BLaER1 treated with 17β-estradiol and CSF1 and Interleukin-3, amounts not matched to agents 10 nM and 100 nM (cell line): ENCODE measurements around the gene BBC3.

ENCODE experiments used
- H3K27ac ChIP-seq, 11 experiments: shearing (Covaris generic); formaldehyde crosslinking; 2 replicates each; pipeline ENCODE4 v1.8.1; 2022
- H3K27me3 ChIP-seq, 11 experiments: shearing (Covaris generic); formaldehyde crosslinking; 2 replicates each; pipeline ENCODE4 v1.8.1; 2022
- H3K36me3 ChIP-seq, 11 experiments: shearing (Covaris generic); formaldehyde crosslinking; 2 replicates each; pipeline ENCODE4 v1.8.1; 2022
- H3K4me1 ChIP-seq, 10 experiments: shearing (Covaris generic); formaldehyde crosslinking; 2 replicates each; pipeline ENCODE4 v1.8.1; 2022
- H3K4me2 ChIP-seq, 11 experiments: shearing (Covaris generic); formaldehyde crosslinking; 2 replicates each; pipeline ENCODE4 v1.8.1; 2022
- H3K4me3 ChIP-seq, 10 experiments: shearing (Covaris generic); formaldehyde crosslinking; 2 replicates each; pipeline ENCODE4 v1.8.1; 2022
- H3K9ac ChIP-seq, 11 experiments: shearing (Covaris generic); formaldehyde crosslinking; 2 replicates each; pipeline ENCODE4 v1.8.1; 2022
- H3K9me3 ChIP-seq, 11 experiments: shearing (Covaris generic); formaldehyde crosslinking; replicated peaks in 1 of 11; 2 replicates each; pipeline ENCODE4 v1.8.1; 2022
- H4K20me1 ChIP-seq, 11 experiments: shearing (Covaris generic); formaldehyde crosslinking; 2 replicates each; pipeline ENCODE4 v1.8.1; 2022
- Cebpa-rat ChIP-seq, 11 experiments: shearing (Covaris generic); IDR thresholded peaks; 2 replicates each; pipeline ENCODE4 v1.8.1; 2022

The BBC3 gene

GRCh38 chr19:47203254-47203653, 27.7 kb downstream of the BBC3 start:
- Histone ChIP-seq H3K27me3 (no peaks in the 10 kb centered on the region), H3K9me3 (no peaks in the 10 kb centered on the region), H3K4me1 (peaks cover 0 to 15% (median 7%) of the 10 kb centered on the region in 10 experiments; a peak in 11 of 20 replicates), H3K4me2 (no peak overlapping the region), H3K4me3 (no peak overlapping the region), H3K27ac (peak overlapping the region in 1 of 11 experiments; percentile 22; a peak in 1 of 22 replicates), H3K36me3 (peaks cover 81 to 100% (median 99%) of the 10 kb centered on the region in 11 experiments), H3K9ac (no peak overlapping the region; a peak in 1 of 22 replicates), H4K20me1 (peaks cover 0 to 28% (median 5%) of the 10 kb centered on the region in 11 experiments; a peak in 10 of 22 replicates)
- TF ChIP-seq Cebpa-rat (IDR thresholded peaks at IDR 0.05), result no peak

DNA sequence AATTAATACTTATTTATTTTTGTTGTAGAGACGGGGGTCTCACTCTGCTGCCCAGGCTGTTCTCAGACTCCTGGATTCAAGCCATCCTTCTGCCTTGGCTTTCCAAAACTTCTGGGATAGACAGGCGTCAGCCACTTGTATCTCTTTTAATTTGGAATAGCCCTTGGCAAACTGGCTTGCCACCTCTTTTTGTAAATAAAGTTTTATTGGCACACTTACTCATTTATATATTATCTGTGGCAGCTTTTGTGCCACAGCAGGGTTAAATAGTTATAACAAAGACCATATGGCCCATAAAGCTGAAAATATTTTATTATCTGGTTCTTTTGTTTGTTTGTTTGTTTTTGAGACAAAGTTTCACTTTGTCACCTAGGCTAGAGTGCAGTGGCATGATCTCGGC, 30.5 kb downstream of the BBC3 start:
- Histone ChIP-seq H3K27me3 (no peaks in the 10 kb centered on the region), H3K36me3 (peaks cover 69 to 95% (median 93%) of the 10 kb centered on the region in 11 experiments), H3K4me1 (peaks cover 0 to 3% (median 0%) of the 10 kb centered on the region in 10 experiments; a peak in 3 of 20 replicates), H3K4me2 (no peak overlapping the region), H3K9me3 (no peaks in the 10 kb centered on the region), H3K27ac (peak overlapping the region in 2 of 11 experiments; percentile 28 to 31; a peak in 2 of 22 replicates), H3K9ac (0 out of 22 replicates have a peak overlapping the region, but pooled peaks of 1 of the 11 experiments have one; percentile 2), H4K20me1 (peaks cover 0 to 18% (median under 1%) of the 10 kb centered on the region in 11 experiments; a peak in 7 of 22 replicates), H3K4me3 (no peak overlapping the region)
- TF ChIP-seq Cebpa-rat (IDR thresholded peaks at IDR 0.05), result no peak

- Histone ChIP-seq H3K4me2 (no peak overlapping the region), H3K4me1 (peaks cover 0 to 8% (median 2%) of the 10 kb centered on the region in 10 experiments; a peak in 5 of 20 replicates), H4K20me1 (peaks cover 0 to 44% (median 20%) of the 10 kb centered on the region in 11 experiments; a peak in 9 of 22 replicates), H3K9me3 (no peaks in the 10 kb centered on the region), H3K4me3 (no peak overlapping the region), H3K27ac (no peak overlapping the region), H3K27me3 (no peaks in the 10 kb centered on the region), H3K9ac (no peak overlapping the region), H3K36me3 (peaks cover 38 to 91% (median 82%) of the 10 kb centered on the region in 11 experiments)
- no peak for TF ChIP-seq Cebpa-rat (IDR thresholded peaks at IDR 0.05)
Measured at GRCh38 chr19:47197141-47197540, 33.9 kb downstream of the BBC3 start.

- no peak overlapping the region for H3K4me3 ChIP-seq
- peak overlapping the region in 1 of 11 experiments; percentile 2; a peak in 1 of 22 replicates for H3K4me2 ChIP-seq
- H3K36me3 ChIP-seq, result peaks cover 46 to 91% (median 82%) of the 10 kb centered on the region in 11 experiments
- H3K9ac ChIP-seq, result no peak overlapping the region
- no peak overlapping the region for H3K27ac ChIP-seq
- peaks cover 0 to 8% (median 3%) of the 10 kb centered on the region in 10 experiments; a peak in 8 of 20 replicates for H3K4me1 ChIP-seq
- H3K9me3 ChIP-seq, result no peaks in the 10 kb centered on the region
- H3K27me3 ChIP-seq, result no peaks in the 10 kb centered on the region
- peaks cover 0 to 58% (median 26%) of the 10 kb centered on the region in 11 experiments; a peak in 14 of 22 replicates for H4K20me1 ChIP-seq
- no peak for TF ChIP-seq Cebpa-rat (IDR thresholded peaks at IDR 0.05)
Measured at GRCh38 chr19:47195434-47195833, 35.6 kb downstream of the BBC3 start.

DNA sequence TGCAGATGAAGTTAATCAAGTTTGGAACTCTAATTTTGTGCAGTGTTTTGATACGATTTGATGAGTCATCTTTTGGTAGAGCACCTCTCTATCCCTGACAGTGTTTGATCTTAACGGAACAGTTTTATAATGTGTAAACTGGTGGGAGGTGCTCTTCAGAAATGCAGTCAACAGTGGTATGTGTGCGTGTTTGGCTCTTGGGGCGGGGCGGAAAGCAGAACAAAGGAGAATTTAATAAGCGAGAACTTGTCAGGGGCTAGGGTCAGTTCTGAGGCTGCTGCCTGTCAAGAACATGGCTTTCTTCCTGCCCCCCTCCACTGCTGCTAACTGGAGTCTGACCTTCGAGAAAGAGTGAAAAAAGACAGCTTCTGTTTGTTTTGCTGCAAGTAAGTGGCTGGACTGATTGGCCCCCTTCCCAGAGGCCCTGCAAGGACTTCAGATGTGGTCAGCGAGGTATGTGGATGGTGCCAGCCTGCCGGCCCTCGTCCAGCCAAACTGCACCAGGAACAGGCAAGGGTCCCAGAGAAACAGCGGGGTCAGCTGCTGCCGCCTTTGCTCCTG, 40.8 kb downstream of the BBC3 start:
- no peak overlapping the region for H3K4me2 ChIP-seq
- TF ChIP-seq Cebpa-rat (IDR thresholded peaks at IDR 0.05), result no peak
- no peak overlapping the region for H3K4me3 ChIP-seq
- peak overlapping the region in 1 of 11 experiments; percentile 33; a peak in 1 of 22 replicates for H3K9ac ChIP-seq
- peaks cover 4 to 24% (median 16%) of the 10 kb centered on the region in 10 experiments; a peak in 18 of 20 replicates for H3K4me1 ChIP-seq
- H4K20me1 ChIP-seq, result peaks cover 0 to 90% (median 68%) of the 10 kb centered on the region in 11 experiments; a peak in 16 of 22 replicates
- no peaks in the 10 kb centered on the region for H3K9me3 ChIP-seq
- peaks cover 55 to 100% (median 90%) of the 10 kb centered on the region in 11 experiments for H3K36me3 ChIP-seq
- H3K27me3 ChIP-seq, result no peaks in the 10 kb centered on the region
- peak overlapping the region in 5 of 11 experiments; percentile 8 to 57 (median 18); a peak in 5 of 22 replicates for H3K27ac ChIP-seq

DNA sequence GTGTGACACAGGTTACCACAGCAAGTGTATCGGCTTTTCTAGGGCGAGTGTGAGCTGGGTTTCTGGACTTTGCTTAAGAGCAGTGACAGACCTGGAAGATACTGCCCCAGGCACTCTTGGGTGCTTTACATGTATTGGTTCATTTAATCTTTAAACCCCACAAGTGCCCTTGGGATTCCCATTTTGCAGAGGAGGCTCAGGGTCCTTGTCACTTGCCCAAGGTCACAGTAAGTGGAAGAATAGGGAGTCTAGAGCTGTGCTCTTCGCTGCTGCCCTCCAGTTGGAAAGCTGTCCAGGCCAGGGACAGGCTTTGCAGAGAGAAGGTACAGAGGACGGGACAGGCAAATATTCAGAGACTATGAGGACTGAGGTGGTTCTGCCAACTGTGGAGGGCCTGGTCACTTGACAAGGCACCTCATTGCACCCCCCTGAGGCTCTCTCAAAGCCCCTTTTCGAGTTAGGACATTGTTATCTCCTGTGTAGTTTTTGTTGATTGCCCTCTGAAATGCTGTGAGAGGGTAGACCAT, 42.4 kb downstream of the BBC3 start:
- H3K27ac ChIP-seq, result peak overlapping the region in 4 of 11 experiments; percentile 1 to 57 (median 30); a peak in 2 of 22 replicates
- no peak overlapping the region for H3K4me3 ChIP-seq
- H3K27me3 ChIP-seq, result no peaks in the 10 kb centered on the region
- peaks cover 0 to 88% (median 59%) of the 10 kb centered on the region in 11 experiments; a peak in 17 of 22 replicates for H4K20me1 ChIP-seq
- H3K36me3 ChIP-seq, result peaks cover 67 to 100% (median 91%) of the 10 kb centered on the region in 11 experiments
- no peaks in the 10 kb centered on the region for H3K9me3 ChIP-seq
- H3K4me1 ChIP-seq, result peaks cover 0 to 24% (median 16%) of the 10 kb centered on the region in 10 experiments; a peak in 17 of 20 replicates
- H3K9ac ChIP-seq, result peak overlapping the region in 3 of 11 experiments; percentile 16 to 23 (median 22); a peak in 3 of 22 replicates
- no peak overlapping the region for H3K4me2 ChIP-seq
- no peak for TF ChIP-seq Cebpa-rat (IDR thresholded peaks at IDR 0.05)

GRCh38 chr19:47187797-47188196, 43.2 kb downstream of the BBC3 start:
- H3K4me2 ChIP-seq, result no peak overlapping the region
- H3K4me1 ChIP-seq, result peaks cover 0 to 24% (median 16%) of the 10 kb centered on the region in 10 experiments; a peak in 17 of 20 replicates
- peaks cover 0 to 88% (median 55%) of the 10 kb centered on the region in 11 experiments; a peak in 18 of 22 replicates for H4K20me1 ChIP-seq
- H3K4me3 ChIP-seq, result no peak overlapping the region
- H3K9me3 ChIP-seq, result no peaks in the 10 kb centered on the region
- peak overlapping the region in 1 of 11 experiments; percentile 59; a peak in 1 of 22 replicates for H3K27ac ChIP-seq
- H3K36me3 ChIP-seq, result peaks cover 75 to 100% (median 96%) of the 10 kb centered on the region in 11 experiments
- peak overlapping the region in 1 of 11 experiments; percentile 22; a peak in 1 of 22 replicates for H3K9ac ChIP-seq
- TF ChIP-seq Cebpa-rat (IDR thresholded peaks at IDR 0.05), result no peak
- H3K27me3 ChIP-seq, result no peaks in the 10 kb centered on the region

DNA sequence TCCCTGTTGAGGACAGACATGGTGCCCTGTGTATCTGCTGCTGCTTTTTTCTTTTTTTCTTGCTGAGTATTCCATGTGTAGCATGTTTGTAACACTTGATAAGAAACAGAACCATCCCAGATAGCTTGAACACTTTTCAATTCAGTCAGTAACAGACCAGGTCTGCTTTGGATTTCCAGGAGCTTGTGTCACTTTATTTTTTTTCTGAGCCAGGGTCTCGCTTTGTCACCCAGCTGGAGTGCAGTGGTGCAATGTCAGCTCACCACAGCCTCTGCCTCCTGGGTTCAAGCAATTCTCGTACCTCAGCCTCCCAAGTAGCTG, 43.7 kb downstream of the BBC3 start:
- peaks cover 0 to 88% (median 52%) of the 10 kb centered on the region in 11 experiments; a peak in 18 of 22 replicates for H4K20me1 ChIP-seq
- peaks cover 80 to 100% (median 98%) of the 10 kb centered on the region in 11 experiments for H3K36me3 ChIP-seq
- H3K27ac ChIP-seq, result peak overlapping the region in 3 of 11 experiments; percentile 6 to 59 (median 50); a peak in 4 of 22 replicates

More for the DNA sequence above, 43.7 kb downstream of the BBC3 start:
- no peak for TF ChIP-seq Cebpa-rat (IDR thresholded peaks at IDR 0.05)
- Histone ChIP-seq H3K9ac (no peak overlapping the region; a peak in 1 of 22 replicates), H3K4me2 (no peak overlapping the region), H3K9me3 (no peaks in the 10 kb centered on the region), H3K4me3 (no peak overlapping the region), H3K4me1 (peaks cover 0 to 24% (median 16%) of the 10 kb centered on the region in 10 experiments; a peak in 17 of 20 replicates), H3K27me3 (no peaks in the 10 kb centered on the region)
